ENCODE data around the gene PRKD2. TPM values are rescaled to one million over a fixed set of nuclear protein-coding genes. Genes with fewer than 3 reads are reported as not detected.

The PRKD2 gene
- total and polyA plus RNA-seq, 10 of the 15 experiments (the other 5 are each of a cell fraction or from before 2014, with no cell fraction given) = 2.3 to 98.8 (median 32.9) TPM

GRCh38 chr19:46722004-46722380 is 5.1 kb upstream of the PRKD2 start:
- Histone ChIP-seq H3K4me1 (ENCODE audit: control insufficient read depth, insufficient read depth, low read length) (peaks cover 30% of the 10 kb centered on the region), H4K20me1 (ENCODE audit: control insufficient read depth, insufficient read depth) (no peaks in the 10 kb centered on the region), H3K27ac (ENCODE audit: control insufficient read depth, insufficient read depth) (no peak overlapping the region), H3K79me2 (ENCODE audit: control insufficient read depth, insufficient read depth, low read length) (peaks cover 8% of the 10 kb centered on the region), H3K9me3 (replicated peaks; ENCODE audit: control insufficient read depth, insufficient read depth, low read length) (no peaks in the 10 kb centered on the region), H3K4me3 (no peak overlapping the region), H3K9ac (ENCODE audit: control insufficient read depth, insufficient read depth, low read length) (no peak overlapping the region), H3K36me3 (ENCODE audit: control insufficient read depth in 2 of 2, insufficient read depth in 2 of 2, low read length in 1 of 2) (peaks cover 14 to 57% of the 10 kb centered on the region in 2 experiments; a peak in 3 of 4 replicates), H2AFZ (ENCODE audit: control insufficient read depth, low read depth, low read length) (no peak overlapping the region), H3K27me3 (replicated peaks in 1 of 2; ENCODE audit: control insufficient read depth in 2 of 2, insufficient read depth in 2 of 2, low read length in 1 of 2) (no peaks in the 10 kb centered on the region), H3K4me2 (ENCODE audit: control insufficient read depth, insufficient read depth) (no peak overlapping the region)
- CTCF ChIA-PET = interaction anchor here (0.7 to 1.4 kb wide), 2 partner anchors 18 to 45 kb away, joined by 3 to 6 read pairs; no protein-coding TSS in a partner anchor
- POLR2A ChIA-PET = no interaction called here
- no peak for ATAC-seq
- peak; percentile 48; the same call in 1 of the 2 replicates for TF ChIP-seq POLR2A (IDR thresholded peaks at IDR 0.05; ENCODE audit: low read depth, low read length)
- TF ChIP-seq SRF (IDR thresholded peaks at IDR 0.05; ENCODE audit: low read depth in 2 of 2, low read length in 2 of 2) = no peak
- BruUV-seq (replicated peaks) = no TSS peak
- RAD21 ChIA-PET (ENCODE audit: unreplicated experiment) = no interaction called here
- WGBS (ENCODE audit: insufficient coverage, insufficient replicate concordance, low lambda C conversion rate, missing lambda C conversion rate) = 78% methylated on average over 17 of the region's 17 CpGs
- no peak for FAIRE-seq
- in situ Hi-C loops (cut with MboI) (no loop called here), intact Hi-C loops (cut with micrococcal nuclease; ENCODE audit: unreplicated experiment) (no loop called here)
- no peak for DNase-seq (ENCODE audit: low read depth, low spot score)
- SMC1A ChIA-PET (ENCODE audit: uncharacterized antibody, unreplicated experiment) = no interaction called here

- FAIRE-seq = no peak
- in situ Hi-C loops (cut with MboI) = no loop called here
- Histone ChIP-seq H3K27ac (ENCODE audit: control insufficient read depth, insufficient read depth) (no peak overlapping the region), H3K9me3 (replicated peaks; ENCODE audit: control insufficient read depth, insufficient read depth, low read length) (no peaks in the 10 kb centered on the region), H3K4me3 (no peak overlapping the region), H3K79me2 (ENCODE audit: control insufficient read depth, insufficient read depth, low read length) (peaks cover 13% of the 10 kb centered on the region), H3K36me3 (ENCODE audit: control insufficient read depth in 2 of 2, insufficient read depth in 2 of 2, low read length in 1 of 2) (peaks cover 9 to 51% of the 10 kb centered on the region in 2 experiments; a peak in 3 of 4 replicates), H3K4me2 (ENCODE audit: control insufficient read depth, insufficient read depth) (no peak overlapping the region), H3K27me3 (replicated peaks in 1 of 2; ENCODE audit: control insufficient read depth in 2 of 2, insufficient read depth in 2 of 2, low read length in 1 of 2) (no peaks in the 10 kb centered on the region), H2AFZ (ENCODE audit: control insufficient read depth, low read depth, low read length) (no peak overlapping the region), H4K20me1 (ENCODE audit: control insufficient read depth, insufficient read depth) (no peaks in the 10 kb centered on the region), H3K4me1 (ENCODE audit: control insufficient read depth, insufficient read depth, low read length) (peaks cover 30% of the 10 kb centered on the region), H3K9ac (ENCODE audit: control insufficient read depth, insufficient read depth, low read length) (no peak overlapping the region)
- ChIA-PET RAD21 (ENCODE audit: unreplicated experiment) (no interaction called here), SMC1A (ENCODE audit: uncharacterized antibody, unreplicated experiment) (no interaction called here), CTCF (interaction anchor here (0.7 to 1.4 kb wide), 2 partner anchors 17 to 46 kb away, joined by 3 to 6 read pairs; no protein-coding TSS in a partner anchor), POLR2A (interaction anchor here (0.6 kb wide), 1 partner anchor 70 kb away, joined by 3 read pairs; no protein-coding TSS in a partner anchor)
- TF ChIP-seq, protein P1, sequence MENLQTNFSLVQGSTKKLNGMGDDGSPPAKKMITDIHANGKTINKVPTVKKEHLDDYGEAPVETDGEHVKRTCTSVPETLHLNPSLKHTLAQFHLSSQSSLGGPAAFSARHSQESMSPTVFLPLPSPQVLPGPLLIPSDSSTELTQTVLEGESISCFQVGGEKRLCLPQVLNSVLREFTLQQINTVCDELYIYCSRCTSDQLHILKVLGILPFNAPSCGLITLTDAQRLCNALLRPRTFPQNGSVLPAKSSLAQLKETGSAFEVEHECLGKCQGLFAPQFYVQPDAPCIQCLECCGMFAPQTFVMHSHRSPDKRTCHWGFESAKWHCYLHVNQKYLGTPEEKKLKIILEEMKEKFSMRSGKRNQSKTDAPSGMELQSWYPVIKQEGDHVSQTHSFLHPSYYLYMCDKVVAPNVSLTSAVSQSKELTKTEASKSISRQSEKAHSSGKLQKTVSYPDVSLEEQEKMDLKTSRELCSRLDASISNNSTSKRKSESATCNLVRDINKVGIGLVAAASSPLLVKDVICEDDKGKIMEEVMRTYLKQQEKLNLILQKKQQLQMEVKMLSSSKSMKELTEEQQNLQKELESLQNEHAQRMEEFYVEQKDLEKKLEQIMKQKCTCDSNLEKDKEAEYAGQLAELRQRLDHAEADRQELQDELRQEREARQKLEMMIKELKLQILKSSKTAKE (IDR thresholded peaks at IDR 0.05; ENCODE audit: low read depth, poor library complexity, severe bottlenecking) = no peak
- no peak for TF ChIP-seq YBX1 (IDR thresholded peaks at IDR 0.05)
- TF ChIP-seq SMARCA5 (IDR thresholded peaks at IDR 0.05) = no peak
- TF ChIP-seq IRF4 (IDR thresholded peaks at IDR 0.05; ENCODE audit: low read depth, low read length) = no peak
- no peak for TF ChIP-seq LARP7 (IDR thresholded peaks at IDR 0.05)
- no peak for TF ChIP-seq SMAD1 (IDR thresholded peaks at IDR 0.05; ENCODE audit: low read depth, partially characterized antibody)
- no peak for TF ChIP-seq SMC3 (IDR thresholded peaks at IDR 0.05; ENCODE audit: borderline replicate concordance, low read length)
- TF ChIP-seq NKRF (conservative IDR thresholded peaks at IDR 0.05) = no peak
- 64% methylated on average over 15 of the region's 16 CpGs for WGBS (ENCODE audit: insufficient coverage, insufficient replicate concordance, low lambda C conversion rate, missing lambda C conversion rate)
- BruUV-seq (replicated peaks) = no TSS peak
- DNase-seq (ENCODE audit: low read depth, low spot score) = no peak
- no peak for ATAC-seq
- intact Hi-C loops (cut with micrococcal nuclease; ENCODE audit: unreplicated experiment) = no loop called here
Measured at GRCh38 chr19:46721269-46722003, 4.5 kb upstream of the PRKD2 start.

Measured in GM12878 (cell line).